ENCODE results near the gene GNB1. TPM values are rescaled to one million over a fixed set of nuclear protein-coding genes. Genes with fewer than 3 reads are reported as not detected.

GNB1 gene
- total and polyA plus RNA-seq, 7 experiments from 2014 or later = 48.1 to 358 (median 232) TPM

- H3K27ac Mint-ChIP-seq = peak overlapping the region in 2 of 9 donors; percentile 17 to 38
- Histone ChIP-seq H3K4me1 (ENCODE audit: control insufficient read depth in 2 of 2, insufficient read depth in 2 of 2, low read length in 2 of 2) (no peaks in the 10 kb centered on the region), H3K9me3 (ENCODE audit: control insufficient read depth in 2 of 3, low read length in 3 of 3) (no peaks in the 10 kb centered on the region), H3K4me3 (ENCODE audit: low read length) (no peak overlapping the region), H3K27me3 (ENCODE audit: control insufficient read depth in 2 of 2, insufficient read depth in 2 of 2, low read length in 2 of 2) (no peaks in the 10 kb centered on the region), H3K36me3 (ENCODE audit: control insufficient read depth in 2 of 3, insufficient read depth in 3 of 3, low read length in 3 of 3) (peaks cover 10 to 54% (median 15%) of the 10 kb centered on the region in 3 experiments), H3K27ac (ENCODE audit: low read depth, low read length) (no peak overlapping the region)
- no peaks in the 10 kb centered on the region for H3K9me3 Mint-ChIP-seq
- no peaks in the 10 kb centered on the region for H3K27me3 Mint-ChIP-seq
- peaks cover 6 to 25% (median 14%) of the 10 kb centered on the region in 5 donors for H3K36me3 Mint-ChIP-seq
- POLR2A ChIA-PET = no interaction called here
- intact Hi-C loops (cut with micrococcal nuclease) = no loop called here
- H3K4me1 Mint-ChIP-seq = peaks cover 1 to 10% (median 6%) of the 10 kb centered on the region in 7 donors
- CTCF ChIA-PET = no interaction called here
- H3K4me3 Mint-ChIP-seq = no peak overlapping the region
- ATAC-seq (no peak), DNase-seq (no peak)
Observed at GRCh38 chr1:1819762-1820161, 71.1 kb downstream of the GNB1 start.

DNA sequence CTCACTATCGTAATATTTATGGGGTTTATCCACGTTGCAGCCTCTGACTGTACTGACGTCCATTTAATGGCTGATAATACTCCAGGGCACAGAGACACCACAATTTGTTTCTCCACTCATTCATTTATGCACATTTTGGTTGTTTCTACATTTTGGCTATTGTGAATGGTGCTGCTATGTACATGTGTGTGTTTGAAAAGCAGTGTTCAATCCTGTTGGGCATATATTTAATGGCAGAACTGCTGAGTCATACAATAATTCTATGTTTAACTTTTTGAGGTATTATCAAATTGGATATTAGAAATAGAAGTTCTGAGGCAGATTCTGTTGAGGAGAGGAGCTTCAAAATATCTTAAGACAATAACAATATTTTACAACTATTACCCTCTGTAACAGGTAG lies 73.7 kb downstream of the GNB1 start:
- H3K27ac ChIP-seq (ENCODE audit: low read depth, low read length) = no peak overlapping the region
- DNase-seq = no peak
- CTCF ChIA-PET = no interaction called here
- no peaks in the 10 kb centered on the region for H3K9me3 Mint-ChIP-seq
- no peak overlapping the region for H3K4me3 ChIP-seq (ENCODE audit: low read length)
- peaks cover 3 to 8% (median 6%) of the 10 kb centered on the region in 7 donors for H3K4me1 Mint-ChIP-seq
- H3K4me3 Mint-ChIP-seq = no peak overlapping the region
- H3K36me3 Mint-ChIP-seq = peaks cover 6 to 26% (median 13%) of the 10 kb centered on the region in 5 donors
- peaks cover 9 to 63% (median 19%) of the 10 kb centered on the region in 3 experiments for H3K36me3 ChIP-seq (ENCODE audit: control insufficient read depth in 2 of 3, insufficient read depth in 3 of 3, low read length in 3 of 3)
- H3K27me3 Mint-ChIP-seq = no peaks in the 10 kb centered on the region
- H3K27me3 ChIP-seq (ENCODE audit: control insufficient read depth in 2 of 2, insufficient read depth in 2 of 2, low read length in 2 of 2) = no peaks in the 10 kb centered on the region
- no peaks in the 10 kb centered on the region for H3K9me3 ChIP-seq (ENCODE audit: control insufficient read depth in 2 of 3, low read length in 3 of 3)
- H3K27ac Mint-ChIP-seq = peak overlapping the region in 2 of 9 donors; percentile 10 to 18
- intact Hi-C loops (cut with micrococcal nuclease) = no loop called here
- POLR2A ChIA-PET = no interaction called here
- no peak for ATAC-seq
- no peaks in the 10 kb centered on the region for H3K4me1 ChIP-seq (ENCODE audit: control insufficient read depth in 2 of 2, insufficient read depth in 2 of 2, low read length in 2 of 2)

DNA sequence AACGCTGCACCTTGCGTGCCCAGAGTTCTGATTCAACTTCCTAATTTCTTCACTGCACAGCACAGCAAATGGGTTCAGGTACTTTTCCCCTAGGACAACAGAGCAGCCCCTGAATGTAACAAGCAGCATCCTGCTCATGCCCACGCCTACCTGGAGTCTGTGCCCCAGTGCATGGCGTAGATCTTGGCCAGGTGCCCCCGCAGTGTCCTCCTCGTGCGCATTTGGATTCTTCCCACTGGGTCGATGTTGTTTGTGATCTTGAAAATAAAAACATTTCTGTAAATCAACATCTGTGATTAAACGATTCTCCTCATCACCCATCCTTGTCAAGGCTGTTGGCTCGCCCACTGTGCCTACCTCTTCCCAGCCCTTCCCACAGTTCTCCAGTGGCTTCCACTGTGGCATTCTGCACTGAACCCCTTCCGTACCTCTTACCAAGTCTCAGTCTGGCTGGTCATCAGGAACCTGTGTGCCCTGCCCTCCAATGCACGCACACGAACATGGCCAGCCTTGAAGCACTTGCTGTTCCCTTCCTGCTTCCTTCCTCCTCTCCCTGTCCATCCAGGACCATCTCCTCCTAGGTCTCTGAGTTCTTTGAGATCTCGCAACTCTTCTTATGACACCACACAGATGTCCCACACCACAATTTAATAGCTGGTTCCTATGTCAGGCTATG lies 75.1 kb downstream of the GNB1 start:
- no peaks in the 10 kb centered on the region for H3K27me3 Mint-ChIP-seq
- ChIA-PET POLR2A (no interaction called here), CTCF (no interaction called here)
- no peak overlapping the region for H3K27ac ChIP-seq (ENCODE audit: low read depth, low read length)
- intact Hi-C loops (cut with micrococcal nuclease) = no loop called here
- peak overlapping the region in 6 of 9 donors; percentile 11 to 70 (median 51) for H3K27ac Mint-ChIP-seq
- no peaks in the 10 kb centered on the region for H3K9me3 Mint-ChIP-seq
- ATAC-seq (no peak), DNase-seq (no peak)
- H3K4me3 Mint-ChIP-seq = peak overlapping the region in 2 of 10 donors; percentile 3 to 35
- H3K36me3 Mint-ChIP-seq = peaks cover 6 to 26% (median 13%) of the 10 kb centered on the region in 5 donors
- peaks cover 9 to 57% (median 14%) of the 10 kb centered on the region in 3 experiments for H3K36me3 ChIP-seq (ENCODE audit: control insufficient read depth in 2 of 3, insufficient read depth in 3 of 3, low read length in 3 of 3)
- H3K4me1 ChIP-seq (ENCODE audit: control insufficient read depth in 2 of 2, insufficient read depth in 2 of 2, low read length in 2 of 2) = no peaks in the 10 kb centered on the region
- H3K4me1 Mint-ChIP-seq = peaks cover 0 to 8% (median 5%) of the 10 kb centered on the region in 7 donors
- H3K9me3 ChIP-seq (ENCODE audit: control insufficient read depth in 2 of 3, low read length in 3 of 3) = no peaks in the 10 kb centered on the region
- no peak overlapping the region for H3K4me3 ChIP-seq (ENCODE audit: low read length)
- no peaks in the 10 kb centered on the region for H3K27me3 ChIP-seq (ENCODE audit: control insufficient read depth in 2 of 2, insufficient read depth in 2 of 2, low read length in 2 of 2)

GRCh38 chr1:1809489-1809888 lies 81.4 kb downstream of the GNB1 start:
- no peak overlapping the region for H3K27ac ChIP-seq (ENCODE audit: low read depth, low read length)
- H3K36me3 Mint-ChIP-seq = peaks cover 0 to 21% (median 11%) of the 10 kb centered on the region in 5 donors
- H3K36me3 ChIP-seq (ENCODE audit: control insufficient read depth in 2 of 3, insufficient read depth in 3 of 3, low read length in 3 of 3) = peaks cover 5 to 73% (median 9%) of the 10 kb centered on the region in 3 experiments
- POLR2A ChIA-PET = interaction anchor here (0.6 kb wide), 1 partner anchor 768 kb away, joined by 4 read pairs; no protein-coding TSS in a partner anchor
- CTCF ChIA-PET = interaction anchor here (0.6 to 0.7 kb wide), 2 partner anchors 17 to 62 kb away, joined by 3 read pairs; no protein-coding TSS in a partner anchor
- H3K4me3 Mint-ChIP-seq = no peak overlapping the region
- H3K4me1 Mint-ChIP-seq = peaks cover 0 to 9% (median 2%) of the 10 kb centered on the region in 7 donors
- no peaks in the 10 kb centered on the region for H3K4me1 ChIP-seq (ENCODE audit: control insufficient read depth in 2 of 2, insufficient read depth in 2 of 2, low read length in 2 of 2)
- intact Hi-C loops (cut with micrococcal nuclease) = no loop called here
- no peaks in the 10 kb centered on the region for H3K27me3 ChIP-seq (ENCODE audit: control insufficient read depth in 2 of 2, insufficient read depth in 2 of 2, low read length in 2 of 2)
- peaks cover 0 to under 1% (median 0%) of the 10 kb centered on the region in 11 donors for H3K9me3 Mint-ChIP-seq
- no peaks in the 10 kb centered on the region for H3K9me3 ChIP-seq (ENCODE audit: control insufficient read depth in 2 of 3, low read length in 3 of 3)
- ATAC-seq (no peak), DNase-seq (no peak)
- no peak overlapping the region for H3K4me3 ChIP-seq (ENCODE audit: low read length)
- peak overlapping the region in 2 of 9 donors; percentile 17 to 60 for H3K27ac Mint-ChIP-seq
- no peaks in the 10 kb centered on the region for H3K27me3 Mint-ChIP-seq

DNA sequence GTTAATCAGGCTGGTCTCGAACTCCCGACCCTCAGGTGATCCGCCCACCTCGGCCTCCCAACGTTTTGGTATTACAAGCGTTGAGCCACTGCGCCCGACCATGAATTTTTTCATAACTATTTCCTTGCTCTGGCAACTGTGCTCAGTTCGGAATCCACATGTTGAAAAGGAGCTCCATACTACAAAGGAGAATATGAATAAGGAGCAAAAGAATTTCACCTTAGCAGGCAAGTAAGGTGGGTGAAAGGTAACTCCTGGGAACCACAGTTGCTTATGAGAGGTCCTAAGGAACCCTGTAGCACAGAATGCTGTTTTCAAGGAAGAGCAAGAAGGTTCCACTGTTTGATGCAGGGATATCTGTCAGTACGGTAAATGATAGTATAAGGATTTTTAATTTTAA lies 82.7 kb downstream of the GNB1 start:
- Mint-ChIP-seq H3K36me3 (peaks cover 0 to 22% (median 11%) of the 10 kb centered on the region in 5 donors), H3K9me3 (peaks cover 0 to 3% (median 0%) of the 10 kb centered on the region in 11 donors), H3K27ac (peak overlapping the region in 3 of 9 donors; percentile 56 to 65 (median 60)), H3K4me1 (peaks cover 0 to 11% (median 5%) of the 10 kb centered on the region in 7 donors), H3K4me3 (no peak overlapping the region), H3K27me3 (no peaks in the 10 kb centered on the region)
- Histone ChIP-seq H3K27me3 (ENCODE audit: control insufficient read depth in 2 of 2, insufficient read depth in 2 of 2, low read length in 2 of 2) (no peaks in the 10 kb centered on the region), H3K9me3 (ENCODE audit: control insufficient read depth in 2 of 3, low read length in 3 of 3) (no peaks in the 10 kb centered on the region), H3K36me3 (ENCODE audit: control insufficient read depth in 2 of 3, insufficient read depth in 3 of 3, low read length in 3 of 3) (peaks cover 5 to 69% (median 7%) of the 10 kb centered on the region in 3 experiments), H3K27ac (ENCODE audit: low read depth, low read length) (no peak overlapping the region), H3K4me1 (ENCODE audit: control insufficient read depth in 2 of 2, insufficient read depth in 2 of 2, low read length in 2 of 2) (peaks cover 0 to 1% of the 10 kb centered on the region in 2 donors), H3K4me3 (ENCODE audit: low read length) (no peak overlapping the region)
- DNase-seq = no peak
- ChIA-PET POLR2A (no interaction called here), CTCF (no interaction called here)
- no peak for ATAC-seq
- intact Hi-C loops (cut with micrococcal nuclease) = no loop called here

DNA sequence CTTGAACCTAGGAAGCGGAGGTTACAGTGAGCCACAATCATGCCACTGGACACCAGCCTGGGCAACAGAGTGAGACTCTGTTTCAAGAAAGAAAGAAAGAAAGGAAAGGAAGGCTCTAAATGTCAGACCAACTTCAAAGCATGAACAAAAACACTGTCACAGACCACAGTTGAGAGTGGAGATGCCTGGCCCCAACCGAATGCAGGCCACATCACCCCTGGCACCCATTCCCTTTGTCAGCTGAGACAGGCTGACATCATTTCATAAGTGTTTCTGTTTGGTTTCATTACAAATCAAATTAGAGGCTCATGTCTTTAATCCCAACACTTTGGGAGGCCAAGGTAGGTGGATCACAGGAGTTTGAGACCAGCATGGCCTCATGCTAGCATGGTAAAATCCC lies 84.0 kb downstream of the GNB1 start:
- no peak for DNase-seq
- H3K36me3 ChIP-seq (ENCODE audit: control insufficient read depth in 2 of 3, insufficient read depth in 3 of 3, low read length in 3 of 3) = peaks cover 5 to 72% (median 5%) of the 10 kb centered on the region in 3 experiments
- H3K27ac Mint-ChIP-seq = peak overlapping the region in 2 of 9 donors; percentile 46 to 64
- no peak overlapping the region for H3K27ac ChIP-seq (ENCODE audit: low read depth, low read length)
- peaks cover 0 to 3% of the 10 kb centered on the region in 2 donors for H3K4me1 ChIP-seq (ENCODE audit: control insufficient read depth in 2 of 2, insufficient read depth in 2 of 2, low read length in 2 of 2)
- H3K27me3 ChIP-seq (ENCODE audit: control insufficient read depth in 2 of 2, insufficient read depth in 2 of 2, low read length in 2 of 2) = no peaks in the 10 kb centered on the region
- H3K4me1 Mint-ChIP-seq = peaks cover 0 to 21% (median 10%) of the 10 kb centered on the region in 7 donors
- ATAC-seq = no peak
- H3K4me3 ChIP-seq (ENCODE audit: low read length) = no peak overlapping the region
- peaks cover 0 to 3% (median 0%) of the 10 kb centered on the region in 11 donors for H3K9me3 Mint-ChIP-seq
- intact Hi-C loops (cut with micrococcal nuclease) = no loop called here
- CTCF ChIA-PET = no interaction called here
- no peaks in the 10 kb centered on the region for H3K27me3 Mint-ChIP-seq
- no peaks in the 10 kb centered on the region for H3K9me3 ChIP-seq (ENCODE audit: control insufficient read depth in 2 of 3, low read length in 3 of 3)
- H3K36me3 Mint-ChIP-seq = peaks cover 0 to 27% (median 15%) of the 10 kb centered on the region in 5 donors
- H3K4me3 Mint-ChIP-seq = no peak overlapping the region
- POLR2A ChIA-PET = no interaction called here

Measured in naive thymus-derived CD4-positive, alpha-beta T cell (primary cell).